Measurements from ENCODE around the gene DICER1. TPM values are rescaled to one million over a fixed set of nuclear protein-coding genes. Genes with fewer than 3 reads are reported as not detected.
A peak's percentile ranks its signal among the peaks of the same experiment; 100 is the strongest.

Gene DICER1
- total and polyA plus RNA-seq, 9 of the 15 experiments (the other 6 are each of a cell fraction or from before 2014, with no cell fraction given), result 2.5 to 23.2 (median 12.4) TPM

DNA sequence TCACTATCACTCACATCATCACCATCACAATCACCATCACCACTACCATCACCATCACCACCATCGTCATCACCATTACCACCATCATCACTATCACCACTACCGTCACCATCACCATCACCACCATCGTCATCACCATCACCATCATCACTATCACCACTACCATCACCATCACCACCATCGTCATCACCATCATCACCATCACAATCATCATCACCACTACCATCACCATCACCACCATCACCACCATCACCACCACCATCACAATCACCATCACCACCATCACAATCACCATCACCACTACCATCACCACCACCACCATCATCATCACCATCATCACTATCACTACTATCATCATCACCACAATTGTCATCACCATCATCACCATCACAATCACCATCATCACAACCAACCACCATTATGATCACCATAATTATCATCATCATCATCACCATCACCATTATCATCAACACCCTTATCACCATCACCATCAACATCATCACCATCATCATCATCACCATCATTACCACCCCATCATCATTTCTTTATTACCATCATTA, 90.8 kb downstream of the DICER1 start:
- Histone ChIP-seq H4K20me1 (replicated peaks; ENCODE audit: control insufficient read depth, insufficient read depth, low read length) (no peaks in the 10 kb centered on the region), H3K4me3 (no peak overlapping the region), H3K9me1 (ENCODE audit: control insufficient read depth, insufficient read depth, low read length) (no peaks in the 10 kb centered on the region), H3K36me3 (ENCODE audit: control insufficient read depth, insufficient read depth, low read length) (no peaks in the 10 kb centered on the region), H3K9ac (ENCODE audit: insufficient read depth in 1 of 2, low read depth in 2 of 2, low read length in 2 of 2) (no peak overlapping the region), H3K4me1 (replicated peaks in 1 of 2; ENCODE audit: control insufficient read depth in 2 of 2, insufficient read depth in 2 of 2, low read length in 2 of 2) (no peaks in the 10 kb centered on the region), H2AFZ (ENCODE audit: low read depth, low read length) (no peak overlapping the region), H3K79me2 (ENCODE audit: control insufficient read depth, insufficient read depth, low read length) (no peaks in the 10 kb centered on the region), H3K9me3 (replicated peaks; ENCODE audit: control insufficient read depth, insufficient read depth, low read depth, low read length) (no peaks in the 10 kb centered on the region), H3K4me2 (ENCODE audit: insufficient read depth, low read length) (no peak overlapping the region), H3K27me3 (ENCODE audit: control insufficient read depth in 2 of 2, insufficient read depth in 2 of 2, low read length in 2 of 2) (peaks cover 0 to 14% of the 10 kb centered on the region in 2 experiments; a peak in 2 of 5 replicates), H3K27ac (ENCODE audit: extremely low read depth, low read depth, low read length) (no peak overlapping the region)
- ATAC-seq (no peak), FAIRE-seq (peak; percentile 57), DNase-seq (ENCODE audit: extremely low read depth in 1 of 4, low spot score in 3 of 4) (no peak)
- intact Hi-C loops (cut with micrococcal nuclease) (no loop called here), in situ Hi-C loops (cut with MboI) (no loop called here)
- ChIA-PET CTCF (ENCODE audit: low intra/inter-chr PET ratio) (no interaction called here), POLR2A (no interaction called here)
- no peak for TF ChIP-seq RBFOX2 (IDR thresholded peaks at IDR 0.05; ENCODE audit: low read depth, low read length)
- TF ChIP-seq ATF1 (CRISPR knock-in tag; IDR thresholded peaks at IDR 0.05), result no peak
- TF ChIP-seq ATF1 (tag; IDR thresholded peaks at IDR 0.05), result peak; percentile 29
- 0% methylated on average over 4 of the region's 4 CpGs for WGBS (ENCODE audit: insufficient coverage, low coverage, missing lambda C conversion rate)
- no TSS peak for BruUV-seq (replicated peaks)

DNA sequence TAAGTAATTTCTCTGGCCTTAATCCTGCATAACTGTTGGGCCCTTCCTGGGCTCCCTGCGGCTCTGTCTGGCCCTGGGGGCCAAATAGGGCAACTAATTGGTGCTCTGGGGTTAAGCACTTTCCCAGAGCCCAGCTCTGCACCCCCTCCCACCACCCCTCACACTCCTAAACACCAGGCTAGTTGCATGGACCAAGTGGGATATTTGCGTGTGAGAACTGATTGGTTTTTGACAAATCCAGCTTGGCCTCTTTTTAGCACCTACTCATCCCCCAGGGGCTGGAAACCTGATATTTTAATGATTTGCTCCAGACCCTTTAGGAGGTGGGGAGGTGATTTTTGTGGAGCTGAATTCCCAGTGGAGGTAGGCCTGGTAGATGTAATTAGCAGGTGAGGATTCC, 91.9 kb downstream of the DICER1 start:
- Histone ChIP-seq H2AFZ (ENCODE audit: low read depth, low read length) (no peak overlapping the region), H3K4me3 (no peak overlapping the region), H3K4me2 (ENCODE audit: insufficient read depth, low read length) (no peak overlapping the region), H4K20me1 (replicated peaks; ENCODE audit: control insufficient read depth, insufficient read depth, low read length) (no peaks in the 10 kb centered on the region), H3K79me2 (ENCODE audit: control insufficient read depth, insufficient read depth, low read length) (no peaks in the 10 kb centered on the region), H3K27me3 (ENCODE audit: control insufficient read depth in 2 of 2, insufficient read depth in 2 of 2, low read length in 2 of 2) (peaks cover 0 to 17% of the 10 kb centered on the region in 2 experiments; a peak in 2 of 5 replicates), H3K9me3 (replicated peaks; ENCODE audit: control insufficient read depth, insufficient read depth, low read depth, low read length) (no peaks in the 10 kb centered on the region), H3K27ac (ENCODE audit: extremely low read depth, low read depth, low read length) (no peak overlapping the region), H3K9ac (ENCODE audit: insufficient read depth in 1 of 2, low read depth in 2 of 2, low read length in 2 of 2) (no peak overlapping the region), H3K36me3 (ENCODE audit: control insufficient read depth, insufficient read depth, low read length) (no peaks in the 10 kb centered on the region), H3K9me1 (ENCODE audit: control insufficient read depth, insufficient read depth, low read length) (no peaks in the 10 kb centered on the region), H3K4me1 (replicated peaks in 1 of 2; ENCODE audit: control insufficient read depth in 2 of 2, insufficient read depth in 2 of 2, low read length in 2 of 2) (no peaks in the 10 kb centered on the region)
- BruUV-seq (replicated peaks), result no TSS peak
- ChIA-PET CTCF (ENCODE audit: low intra/inter-chr PET ratio) (no interaction called here), POLR2A (no interaction called here)
- no peak for TF ChIP-seq IRF2 (CRISPR knock-in tag; IDR thresholded peaks at IDR 0.05)
- no peak for TF ChIP-seq ZFX (CRISPR knock-in tag; IDR thresholded peaks at IDR 0.05)
- TF ChIP-seq ZNF785 (CRISPR knock-in tag; IDR thresholded peaks at IDR 0.05), result no peak
- no peak for TF ChIP-seq ZNF140 (CRISPR knock-in tag; IDR thresholded peaks at IDR 0.05)
- no peak for TF ChIP-seq HDAC6 (IDR thresholded peaks at IDR 0.05; ENCODE audit: low read depth, low read length)
- TF ChIP-seq KDM2B (CRISPR knock-in tag; IDR thresholded peaks at IDR 0.05), result no peak
- WGBS (ENCODE audit: insufficient coverage, low coverage, missing lambda C conversion rate), result 0% methylated on average over 2 of the region's 2 CpGs
- DNase-seq (ENCODE audit: extremely low read depth in 1 of 4, low spot score in 3 of 4) (no peak), ATAC-seq (no peak), FAIRE-seq (no peak)
- intact Hi-C loops (cut with micrococcal nuclease), result no loop called here
- in situ Hi-C loops (cut with MboI), result no loop called here

Measured in K562 (cell line).